GM21717 (cell line): Measurements from ENCODE around the gene TMEM54.

Experiments
- ATAC-seq: cut with Tn5 transposase; IDR thresholded peaks from one replicate; pipeline ENCODE4 v1.9.1; 2021; ENCODE audit warnings: mild to moderate bottlenecking, moderate library complexity; ENCODE audit not compliant: unreplicated experiment

TMEM54 gene

GRCh38 chr1:32895325-32896215 lies 5.6 kb downstream of the TMEM54 start:
- no peak for ATAC-seq

DNA sequence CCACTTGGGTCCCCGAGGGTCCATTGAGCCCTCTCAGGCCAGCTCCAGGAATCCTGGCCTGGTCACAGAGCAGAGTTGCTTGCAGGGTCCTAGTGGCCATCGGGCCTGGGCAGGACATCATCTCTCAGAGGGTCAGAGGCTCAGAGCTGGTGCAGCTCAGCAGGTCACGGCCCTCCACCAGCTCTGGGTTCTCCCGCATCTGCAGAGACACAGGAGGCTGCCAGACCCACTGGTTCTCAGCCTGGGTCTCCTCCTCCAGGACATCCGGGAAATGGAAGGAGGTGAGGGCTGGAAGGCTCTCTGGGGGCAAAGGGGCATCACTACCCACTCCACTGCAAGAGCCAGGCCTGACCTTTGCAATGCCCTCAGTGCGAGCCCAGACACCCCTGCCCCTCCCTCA lies 6.5 kb downstream of the TMEM54 start:
- ATAC-seq, result no peak

DNA sequence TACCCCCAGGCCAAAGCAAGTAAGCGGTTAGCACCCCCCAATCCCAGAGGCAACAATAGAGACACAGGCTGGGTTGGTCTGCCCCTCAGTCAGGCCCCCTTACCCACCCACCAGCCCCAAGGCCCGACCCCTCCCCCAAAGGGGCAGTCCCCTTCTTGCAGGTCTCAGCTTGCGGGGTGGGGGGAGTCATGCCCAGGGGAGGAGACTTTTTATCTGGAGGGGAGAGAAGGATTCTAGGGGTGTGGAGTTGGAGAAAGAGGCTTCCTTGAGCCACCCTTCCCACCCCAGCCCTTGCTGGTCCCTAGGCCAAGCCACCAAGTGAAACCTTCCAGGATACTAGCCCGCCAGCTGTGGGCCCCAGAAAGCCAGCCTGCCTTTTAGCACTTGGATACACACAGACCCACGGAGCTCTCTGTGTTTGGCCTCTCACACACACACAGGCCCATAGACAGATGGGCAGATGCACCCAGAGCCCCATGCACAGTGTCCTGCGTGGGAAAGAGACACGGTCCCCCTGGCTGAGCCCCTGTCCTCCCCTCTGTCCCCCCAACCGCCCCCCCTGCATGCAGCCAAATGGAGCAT lies 7.1 kb downstream of the TMEM54 start:
- no peak for ATAC-seq

- ATAC-seq, result no peak
Measured at GRCh38 chr1:32893198-32894018, 7.8 kb downstream of the TMEM54 start.

DNA sequence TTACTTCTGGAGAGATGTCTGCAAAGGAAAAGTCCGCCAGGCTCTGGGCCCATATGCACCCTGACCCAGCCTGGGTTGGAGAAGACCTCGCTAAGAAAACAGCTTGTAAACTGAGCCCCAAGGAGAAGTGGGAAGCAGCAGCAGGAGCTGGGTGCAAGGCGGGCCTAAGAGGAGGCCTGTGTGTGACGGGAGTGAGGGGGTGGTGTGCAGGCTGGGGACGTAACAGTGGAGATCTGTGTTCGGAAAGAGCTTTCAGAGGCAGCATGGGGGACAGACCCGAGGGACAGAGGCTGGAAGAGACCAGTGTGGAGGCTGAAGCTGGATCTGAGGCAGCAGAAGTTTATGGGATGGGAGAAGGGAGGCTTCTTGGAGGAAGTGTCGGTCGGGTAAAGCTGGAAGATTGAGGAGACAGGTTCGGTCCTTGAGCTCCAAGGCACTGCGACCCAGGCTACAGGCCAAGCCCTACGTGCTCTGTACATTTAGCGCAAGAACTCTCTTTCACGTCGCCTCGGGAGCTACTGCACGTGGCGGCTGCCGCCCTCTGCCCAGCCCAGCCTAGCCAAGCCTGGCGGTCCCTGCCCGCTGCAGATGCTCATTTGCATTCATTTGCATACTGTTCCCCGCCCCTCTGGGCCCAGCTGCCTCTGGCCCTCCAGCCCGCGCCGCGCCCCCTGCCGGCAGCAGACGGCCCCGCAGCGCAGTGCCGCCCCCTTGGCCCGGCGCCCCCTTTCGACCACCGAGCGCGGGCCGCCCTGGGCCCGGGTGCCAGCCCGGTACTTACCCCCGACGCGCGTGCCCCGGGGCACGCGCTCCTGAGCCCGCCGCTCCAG lies 8.6 kb downstream of the TMEM54 start:
- no peak for ATAC-seq

- ATAC-seq, result no peak
Measured at GRCh38 chr1:32891630-32892029, 9.6 kb downstream of the TMEM54 start.

DNA sequence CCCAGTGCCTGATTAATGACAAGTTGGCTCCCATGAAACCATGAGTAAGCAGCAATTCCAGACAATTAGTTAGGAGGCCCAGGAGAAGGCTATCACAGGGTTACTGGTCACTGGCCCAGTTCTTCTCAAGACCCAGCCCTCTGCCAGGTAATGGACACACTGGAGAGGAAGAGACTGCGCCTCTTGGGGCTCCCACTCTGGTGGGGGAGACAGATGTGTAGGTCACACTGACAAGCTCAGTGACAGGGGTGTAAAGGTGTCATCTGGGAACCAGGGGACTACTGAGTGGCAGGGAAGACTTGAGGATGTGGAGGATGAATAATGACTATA lies 10.0 kb downstream of the TMEM54 start:
- no peak for ATAC-seq

- no peak for ATAC-seq
Measured at GRCh38 chr1:32890516-32891240, 10.5 kb downstream of the TMEM54 start.

DNA sequence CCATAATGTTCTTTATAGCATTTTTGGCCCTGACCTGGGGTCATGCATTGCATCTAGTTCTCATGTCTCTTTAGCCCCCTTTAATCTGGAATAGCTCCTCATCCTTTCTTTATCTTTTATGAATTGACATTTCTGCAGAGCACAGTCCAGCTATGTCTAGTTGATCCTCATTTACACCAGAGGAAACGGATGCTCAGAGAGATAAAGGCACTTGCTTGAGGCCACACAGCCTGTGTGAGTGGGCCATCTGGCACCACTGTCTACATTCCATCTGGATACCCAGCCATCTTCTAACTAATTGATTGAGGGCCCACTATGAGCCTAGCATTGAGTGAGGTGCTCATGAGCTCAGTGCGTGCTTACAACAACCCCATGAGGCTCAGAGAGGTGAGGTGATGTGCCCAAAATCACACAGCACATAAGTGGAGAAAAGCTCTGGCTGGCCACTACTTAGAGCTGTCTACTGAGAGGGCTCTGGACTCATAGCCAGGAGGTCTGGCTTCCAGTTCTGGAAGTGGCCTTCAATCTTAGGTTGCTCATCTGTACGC lies 11.4 kb downstream of the TMEM54 start:
- no peak for ATAC-seq

- ATAC-seq, result no peak
Measured at GRCh38 chr1:32888677-32889420, 12.3 kb downstream of the TMEM54 start.

GRCh38 chr1:32888134-32888533 lies 13.1 kb downstream of the TMEM54 start:
- ATAC-seq, result no peak

- no peak for ATAC-seq
Measured at GRCh38 chr1:32887623-32888022, 13.6 kb downstream of the TMEM54 start.

DNA sequence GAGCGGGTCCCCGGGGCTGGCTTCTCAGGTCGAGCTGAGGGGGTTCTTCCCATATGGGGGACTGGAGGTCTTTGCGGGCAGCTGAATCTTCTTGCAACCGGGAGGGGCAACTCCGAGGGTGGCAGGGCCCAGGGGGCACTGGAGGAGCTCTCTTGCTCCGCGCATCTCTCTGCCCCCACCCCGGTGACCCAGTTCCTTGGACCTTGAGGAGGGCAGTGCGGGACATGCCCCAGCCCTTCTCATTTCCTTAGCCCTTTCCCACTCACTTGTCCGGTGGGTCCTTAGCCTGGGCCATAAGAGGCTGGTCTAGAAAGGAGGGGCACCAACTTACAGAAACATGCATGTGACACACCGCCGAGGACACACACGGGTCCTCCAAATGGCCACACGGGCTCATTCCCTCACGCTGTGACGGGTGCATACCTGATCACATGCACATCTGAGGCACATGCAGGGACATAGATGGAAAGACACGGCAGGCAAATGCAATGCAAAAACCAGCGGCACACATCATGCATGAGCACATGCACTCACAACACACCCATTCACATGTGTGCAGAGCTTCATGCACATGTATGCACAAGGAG lies 14.3 kb downstream of the TMEM54 start:
- no peak for ATAC-seq

- no peak for ATAC-seq
Measured at GRCh38 chr1:32886004-32886827, 15.0 kb downstream of the TMEM54 start, which contains the start of gene HPCA. HPCA (plus strand) TSS chr1:32886491; CDS start chr1:32888899, 2,408 bp downstream.

- ATAC-seq, result no peak
Measured at GRCh38 chr1:32885676-32886003, 15.5 kb downstream of the TMEM54 start.

- no peak for ATAC-seq
Measured at GRCh38 chr1:32884726-32885125, 16.5 kb downstream of the TMEM54 start.

- ATAC-seq, result no peak
Measured at GRCh38 chr1:32884032-32884372, 17.2 kb downstream of the TMEM54 start.

GRCh38 chr1:32883338-32884031 lies 17.7 kb downstream of the TMEM54 start:
- ATAC-seq, result no peak
